Activated CD4-positive, alpha-beta memory T cell treated with anti-CD3 and anti-CD28 coated beads, Interleukin-2, amount 10 ng/mL, durations not matched to agents 7 days and 5 days (primary cell): Measurements from ENCODE around the gene ZFYVE28. TPM values are rescaled to one million over a fixed set of nuclear protein-coding genes. Genes with fewer than 3 reads are reported as not detected.

ENCODE experiments used
- CTCF ChIA-PET: fragments of 350-600 bp; sonication (Branson Sonifier 250); formaldehyde crosslinking; loops from one replicate; lab custom pipeline; 2021; ENCODE audit warnings: antibody characterized with exemption, inconsistent platforms; lab: Charles Lee
- POLR2A ChIA-PET: fragments of 350-600 bp; sonication (Branson Sonifier 250); formaldehyde crosslinking; loops from one replicate; lab custom pipeline; 2021; ENCODE audit warnings: antibody characterized with exemption; lab: Charles Lee
- DNase-seq: peaks from one replicate; pipeline ENCODE4 v3.0.0-alpha.2; 2020
- H3K27ac Mint-ChIP-seq: one replicate; pipeline ENCODE4 v1.8.0; 2021; ENCODE audit warnings: mild to moderate bottlenecking, mixed read lengths
- H3K27me3 Mint-ChIP-seq: one replicate; pipeline ENCODE4 v1.8.0; 2021; ENCODE audit warnings: mixed read lengths
- H3K36me3 Mint-ChIP-seq: one replicate; pipeline ENCODE4 v1.8.0; 2021; ENCODE audit warnings: low read depth, mixed read lengths
- H3K4me1 Mint-ChIP-seq: one replicate; pipeline ENCODE4 v1.8.0; 2021; ENCODE audit warnings: mixed read lengths
- H3K4me3 Mint-ChIP-seq: one replicate; pipeline ENCODE4 v1.8.0; 2021; ENCODE audit warnings: mild to moderate bottlenecking, mixed read lengths
- H3K9me3 Mint-ChIP-seq: one replicate; pipeline ENCODE4 v1.8.0; 2021; ENCODE audit warnings: mixed read lengths
- total RNA-seq, 2 experiments: library from RNA; stranded (reverse); gene quantifications; one replicate each; pipeline ENCODE4 v1.2.3, GENCODE V29; 2021

ZFYVE28 gene
- total RNA-seq, 2 experiments from 2014 or later: 38.9 to 40.1 TPM

DNA sequence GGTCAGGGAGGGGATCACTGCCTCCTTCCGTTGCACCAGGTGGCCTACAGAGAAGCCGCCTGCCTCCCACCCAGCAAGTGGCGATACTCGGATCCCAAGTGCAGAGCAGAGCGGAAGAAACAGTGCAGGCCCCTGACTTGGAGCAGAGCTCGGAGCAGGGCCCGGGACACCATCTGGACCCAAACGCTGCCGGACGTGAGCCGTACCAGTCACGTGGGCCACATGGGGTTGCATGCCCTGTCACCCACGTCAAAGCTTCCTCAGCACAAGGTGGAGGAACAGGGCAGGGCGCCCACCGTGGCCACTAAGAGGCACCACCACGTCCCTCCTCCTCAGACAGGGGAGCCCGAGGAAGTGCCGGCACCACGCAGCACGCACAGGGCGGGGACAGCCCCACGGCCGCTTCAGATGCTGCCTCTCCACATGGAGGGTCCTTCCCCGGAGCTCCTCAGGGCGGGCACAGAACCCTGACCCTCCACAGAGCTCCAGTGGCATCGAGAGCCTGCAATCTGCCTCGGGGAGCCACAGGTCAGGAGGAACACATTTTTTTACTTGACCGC lies 18.7 kb downstream of the ZFYVE28 start:
- no peaks in the 10 kb centered on the region for H3K27me3 Mint-ChIP-seq
- POLR2A ChIA-PET: interaction anchor here (0.8 to 5.7 kb wide), 2 partner anchors 13 to 16 kb away, joined by 3 to 76 read pairs; no protein-coding TSS in a partner anchor
- CTCF ChIA-PET: interaction anchor here (1.2 to 5.2 kb wide), 3 partner anchors 13 to 179 kb away, joined by 3 to 36 read pairs (median 6); no protein-coding TSS in a partner anchor
- H3K36me3 Mint-ChIP-seq: peaks cover 7% of the 10 kb centered on the region
- H3K27ac Mint-ChIP-seq: no peak overlapping the region
- no peaks in the 10 kb centered on the region for H3K9me3 Mint-ChIP-seq
- H3K4me1 Mint-ChIP-seq: peaks cover 52% of the 10 kb centered on the region
- no peak overlapping the region for H3K4me3 Mint-ChIP-seq
- DNase-seq: no peak

DNA sequence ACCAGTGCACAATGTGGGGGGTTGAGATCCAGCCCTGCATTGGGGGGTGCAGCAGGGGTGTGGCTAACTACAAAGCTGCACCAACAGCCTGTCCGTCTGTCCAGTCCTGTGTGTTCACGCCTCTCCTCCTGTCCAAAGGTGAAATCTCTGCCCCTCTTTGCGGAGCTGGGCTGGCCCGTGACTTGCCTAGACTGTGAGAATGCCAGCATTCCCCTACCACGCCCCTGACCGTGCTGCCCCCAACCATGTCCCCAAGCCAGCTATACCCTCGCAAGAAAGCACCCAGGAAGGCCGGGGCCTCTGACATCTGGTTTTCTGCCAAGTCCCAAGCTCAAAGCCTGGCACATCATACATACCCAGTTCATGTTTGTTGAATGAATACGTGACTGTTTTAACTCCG lies 19.2 kb downstream of the ZFYVE28 start:
- H3K27ac Mint-ChIP-seq: no peak overlapping the region
- no peaks in the 10 kb centered on the region for H3K9me3 Mint-ChIP-seq
- no peak overlapping the region for H3K4me3 Mint-ChIP-seq
- H3K27me3 Mint-ChIP-seq: no peaks in the 10 kb centered on the region
- POLR2A ChIA-PET: interaction anchor here (0.8 to 5.7 kb wide), 2 partner anchors 13 to 17 kb away, joined by 3 to 76 read pairs; no protein-coding TSS in a partner anchor
- H3K36me3 Mint-ChIP-seq: peaks cover 4% of the 10 kb centered on the region
- DNase-seq: no peak
- CTCF ChIA-PET: no interaction called here
- peaks cover 55% of the 10 kb centered on the region for H3K4me1 Mint-ChIP-seq

- Mint-ChIP-seq H3K4me1 (peaks cover 58% of the 10 kb centered on the region), H3K4me3 (no peak overlapping the region), H3K27ac (no peak overlapping the region), H3K27me3 (no peaks in the 10 kb centered on the region), H3K36me3 (peaks cover 3% of the 10 kb centered on the region), H3K9me3 (no peaks in the 10 kb centered on the region)
- ChIA-PET POLR2A (interaction anchor here (1.3 kb wide), 1 partner anchor 15 kb away, joined by 6 read pairs; no protein-coding TSS in a partner anchor), CTCF (no interaction called here)
- DNase-seq: no peak
Observed at GRCh38 chr4:2397596-2398379, 20.7 kb downstream of the ZFYVE28 start.

DNA sequence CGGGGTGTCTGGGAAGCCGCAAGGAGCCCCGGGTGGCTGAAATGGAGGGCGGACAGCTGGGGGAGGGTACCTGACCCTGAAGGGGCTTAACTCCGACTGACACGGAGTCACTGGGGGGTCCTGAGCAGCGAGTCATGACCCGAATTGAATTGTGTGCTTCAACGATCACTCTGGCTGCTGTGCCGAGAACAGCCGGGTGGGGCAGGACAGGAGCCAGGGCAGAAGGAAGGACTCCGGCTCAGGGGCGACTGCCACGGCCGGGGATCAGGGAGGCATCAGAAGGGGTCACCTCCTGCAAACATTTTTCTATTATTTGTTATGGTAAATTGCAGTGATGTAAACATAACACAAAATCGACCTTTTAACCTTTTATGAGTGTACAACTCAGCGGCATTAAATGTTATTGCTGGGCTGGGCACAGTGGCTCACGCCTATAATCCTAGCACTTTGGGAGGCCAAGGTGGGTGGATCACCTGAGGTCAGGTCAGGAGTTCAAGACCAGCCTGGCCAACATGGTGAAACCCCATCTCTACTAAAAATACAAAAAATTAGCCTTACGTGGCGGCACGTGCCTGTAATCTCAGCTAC lies 21.6 kb downstream of the ZFYVE28 start:
- H3K4me1 Mint-ChIP-seq: peaks cover 53% of the 10 kb centered on the region
- no peak overlapping the region for H3K4me3 Mint-ChIP-seq

GRCh38 chr4:2395584-2395983 lies 22.9 kb downstream of the ZFYVE28 start:
- Mint-ChIP-seq H3K4me1 (peaks cover 44% of the 10 kb centered on the region), H3K36me3 (peaks cover 3% of the 10 kb centered on the region), H3K9me3 (no peaks in the 10 kb centered on the region), H3K4me3 (no peak overlapping the region), H3K27ac (no peak overlapping the region), H3K27me3 (no peaks in the 10 kb centered on the region)
- no peak for DNase-seq
- ChIA-PET POLR2A (interaction anchor here (5.9 kb wide), 1 partner anchor 17 kb away, joined by 27 read pairs; no protein-coding TSS in a partner anchor), CTCF (no interaction called here)

More for the DNA sequence above, 21.6 kb downstream of the ZFYVE28 start:
- H3K9me3 Mint-ChIP-seq: no peaks in the 10 kb centered on the region
- H3K36me3 Mint-ChIP-seq: peaks cover 3% of the 10 kb centered on the region
- H3K27ac Mint-ChIP-seq: no peak overlapping the region
- ChIA-PET CTCF (interaction anchor here (0.6 kb wide), 1 partner anchor 187 kb away, joined by 4 read pairs; no protein-coding TSS in a partner anchor), POLR2A (interaction anchor here (1.2 kb wide), 1 partner anchor 16 kb away, joined by 3 read pairs; no protein-coding TSS in a partner anchor)
- no peaks in the 10 kb centered on the region for H3K27me3 Mint-ChIP-seq
- no peak for DNase-seq

DNA sequence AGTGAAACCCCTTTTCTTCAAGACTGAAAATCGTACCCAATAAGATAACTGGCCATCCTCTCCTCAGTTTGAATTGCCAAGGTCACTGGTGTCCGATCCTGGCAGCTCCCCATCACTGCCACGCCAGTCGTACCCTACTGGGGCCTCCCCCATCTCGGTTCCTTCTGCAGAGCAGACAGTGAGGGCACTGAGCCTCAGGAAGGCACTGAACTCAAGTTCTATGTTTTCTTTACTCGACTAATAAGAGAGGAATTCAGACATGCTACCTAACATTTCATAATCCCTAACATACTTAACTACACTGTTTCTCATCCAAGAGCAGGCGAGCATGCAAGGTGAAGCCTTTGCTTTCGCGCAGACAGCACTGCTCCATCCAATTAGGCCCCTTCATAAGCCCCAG lies 23.4 kb downstream of the ZFYVE28 start:
- no peaks in the 10 kb centered on the region for H3K27me3 Mint-ChIP-seq
- no peak for DNase-seq
- peaks cover 3% of the 10 kb centered on the region for H3K36me3 Mint-ChIP-seq
- CTCF ChIA-PET: no interaction called here
- POLR2A ChIA-PET: interaction anchor here (5.9 kb wide), 1 partner anchor 18 kb away, joined by 27 read pairs; no protein-coding TSS in a partner anchor
- peaks cover 39% of the 10 kb centered on the region for H3K4me1 Mint-ChIP-seq
- no peaks in the 10 kb centered on the region for H3K9me3 Mint-ChIP-seq
- H3K27ac Mint-ChIP-seq: no peak overlapping the region
- H3K4me3 Mint-ChIP-seq: no peak overlapping the region

GRCh38 chr4:2394528-2394927 lies 23.9 kb downstream of the ZFYVE28 start:
- Mint-ChIP-seq H3K27ac (no peak overlapping the region), H3K9me3 (no peaks in the 10 kb centered on the region), H3K4me1 (peaks cover 38% of the 10 kb centered on the region), H3K27me3 (no peaks in the 10 kb centered on the region), H3K4me3 (no peak overlapping the region), H3K36me3 (peaks cover 3% of the 10 kb centered on the region)
- no peak for DNase-seq
- ChIA-PET CTCF (no interaction called here), POLR2A (interaction anchor here (1.7 to 5.9 kb wide), 2 partner anchors 14 to 18 kb away, joined by 6 to 27 read pairs; no protein-coding TSS in a partner anchor)

- Mint-ChIP-seq H3K27me3 (no peaks in the 10 kb centered on the region), H3K4me1 (peaks cover 41% of the 10 kb centered on the region), H3K4me3 (no peak overlapping the region), H3K27ac (no peak overlapping the region), H3K36me3 (peaks cover 3% of the 10 kb centered on the region), H3K9me3 (no peaks in the 10 kb centered on the region)
- DNase-seq: peak; percentile 24
- ChIA-PET CTCF (interaction anchor here (0.6 to 2.5 kb wide), 3 partner anchors 9 to 126 kb away, joined by 3 to 8 read pairs (median 7); partner anchors contain the start of gene CFAP99), POLR2A (interaction anchor here (0.9 to 5.9 kb wide), 3 partner anchors 8 to 19 kb away, joined by 4 to 27 read pairs (median 6); no protein-coding TSS in a partner anchor)
Observed at GRCh38 chr4:2393353-2394270, 24.8 kb downstream of the ZFYVE28 start.

DNA sequence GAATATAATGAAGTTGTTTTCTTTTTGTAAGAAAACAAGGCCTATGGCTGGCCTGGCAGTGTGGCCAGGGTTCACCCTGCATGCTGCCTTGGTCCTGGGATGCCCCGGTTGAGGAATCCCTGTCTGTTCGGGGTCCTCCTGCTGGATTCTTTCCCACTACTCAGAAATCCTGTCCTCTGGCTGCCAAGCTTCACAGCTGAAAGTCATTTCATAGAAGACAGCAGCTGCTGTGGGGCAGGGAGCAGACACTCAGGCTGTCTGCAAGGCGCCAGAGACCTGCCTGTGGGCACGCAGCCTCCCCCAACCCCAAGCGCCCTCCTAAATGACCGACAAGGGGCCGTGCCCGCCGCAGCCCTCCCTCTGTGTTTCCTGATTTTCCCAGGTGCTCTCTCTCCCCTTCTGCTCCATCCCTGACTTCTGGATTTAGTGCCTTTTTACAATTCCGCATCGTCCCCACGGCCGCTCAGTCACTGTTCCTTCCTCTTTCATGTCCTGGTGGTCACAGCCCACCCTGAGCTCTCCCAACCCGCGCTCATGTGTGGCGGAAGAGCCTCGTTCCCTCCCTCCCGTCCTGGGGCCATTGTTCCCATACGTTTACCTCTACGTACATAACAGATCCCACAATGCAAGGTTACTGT lies 27.5 kb downstream of the ZFYVE28 start:
- no peak for DNase-seq
- peaks cover 35% of the 10 kb centered on the region for H3K4me1 Mint-ChIP-seq
- ChIA-PET CTCF (interaction anchor here (0.8 kb wide), 1 partner anchor 30 kb away, joined by 3 read pairs; no protein-coding TSS in a partner anchor), POLR2A (interaction anchor here (5.9 kb wide), 1 partner anchor 22 kb away, joined by 27 read pairs; no protein-coding TSS in a partner anchor)
- H3K27ac Mint-ChIP-seq: no peak overlapping the region
- no peak overlapping the region for H3K4me3 Mint-ChIP-seq
- no peaks in the 10 kb centered on the region for H3K36me3 Mint-ChIP-seq
- H3K27me3 Mint-ChIP-seq: no peaks in the 10 kb centered on the region
- no peaks in the 10 kb centered on the region for H3K9me3 Mint-ChIP-seq

- Mint-ChIP-seq H3K27me3 (no peaks in the 10 kb centered on the region), H3K4me3 (no peak overlapping the region), H3K4me1 (peaks cover 34% of the 10 kb centered on the region), H3K27ac (no peak overlapping the region), H3K9me3 (no peaks in the 10 kb centered on the region), H3K36me3 (no peaks in the 10 kb centered on the region)
- POLR2A ChIA-PET: interaction anchor here (5.9 kb wide), 1 partner anchor 23 kb away, joined by 27 read pairs; no protein-coding TSS in a partner anchor
- DNase-seq: no peak
- CTCF ChIA-PET: no interaction called here
Observed at GRCh38 chr4:2390146-2390545, 28.3 kb downstream of the ZFYVE28 start.

DNA sequence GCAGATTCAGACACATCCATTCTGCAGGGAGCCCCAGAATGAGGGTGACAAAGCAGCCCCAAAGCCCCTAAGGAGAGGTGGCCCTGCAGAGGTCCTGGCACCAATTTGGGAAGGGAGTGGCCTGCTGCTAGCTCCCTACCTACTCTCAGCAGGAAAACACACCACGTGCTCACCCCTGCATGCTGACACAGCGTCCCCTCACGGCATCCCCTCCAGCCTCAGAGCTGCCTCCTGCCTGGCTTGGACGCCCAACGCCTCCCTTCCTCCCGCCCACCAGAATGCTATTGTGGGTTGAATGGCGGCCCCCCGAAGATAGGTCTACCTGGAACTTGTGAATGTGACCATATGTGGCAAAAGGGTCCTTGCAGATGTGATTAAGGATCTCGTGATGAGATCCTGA lies 28.8 kb downstream of the ZFYVE28 start:
- DNase-seq: no peak
- Mint-ChIP-seq H3K36me3 (no peaks in the 10 kb centered on the region), H3K27ac (no peak overlapping the region), H3K27me3 (no peaks in the 10 kb centered on the region), H3K4me3 (no peak overlapping the region), H3K4me1 (peaks cover 29% of the 10 kb centered on the region), H3K9me3 (no peaks in the 10 kb centered on the region)
- ChIA-PET POLR2A (no interaction called here), CTCF (no interaction called here)
